ENCODE measurements around the gene MYH15. TPM values are rescaled to one million over a fixed set of nuclear protein-coding genes. Genes with fewer than 3 reads are reported as not detected.

Gene MYH15
- total RNA-seq, 1 donor = 0.36 TPM

GRCh38 chr3:108406063-108406660 is 104.2 kb downstream of the MYH15 start:
- TF ChIP-seq, protein P1, sequence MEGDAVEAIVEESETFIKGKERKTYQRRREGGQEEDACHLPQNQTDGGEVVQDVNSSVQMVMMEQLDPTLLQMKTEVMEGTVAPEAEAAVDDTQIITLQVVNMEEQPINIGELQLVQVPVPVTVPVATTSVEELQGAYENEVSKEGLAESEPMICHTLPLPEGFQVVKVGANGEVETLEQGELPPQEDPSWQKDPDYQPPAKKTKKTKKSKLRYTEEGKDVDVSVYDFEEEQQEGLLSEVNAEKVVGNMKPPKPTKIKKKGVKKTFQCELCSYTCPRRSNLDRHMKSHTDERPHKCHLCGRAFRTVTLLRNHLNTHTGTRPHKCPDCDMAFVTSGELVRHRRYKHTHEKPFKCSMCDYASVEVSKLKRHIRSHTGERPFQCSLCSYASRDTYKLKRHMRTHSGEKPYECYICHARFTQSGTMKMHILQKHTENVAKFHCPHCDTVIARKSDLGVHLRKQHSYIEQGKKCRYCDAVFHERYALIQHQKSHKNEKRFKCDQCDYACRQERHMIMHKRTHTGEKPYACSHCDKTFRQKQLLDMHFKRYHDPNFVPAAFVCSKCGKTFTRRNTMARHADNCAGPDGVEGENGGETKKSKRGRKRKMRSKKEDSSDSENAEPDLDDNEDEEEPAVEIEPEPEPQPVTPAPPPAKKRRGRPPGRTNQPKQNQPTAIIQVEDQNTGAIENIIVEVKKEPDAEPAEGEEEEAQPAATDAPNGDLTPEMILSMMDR (IDR thresholded peaks at IDR 0.05; ENCODE audit: extremely low read depth, low read depth, low read length) = no peak
- Histone ChIP-seq H4K20me1 (ENCODE audit: insufficient read depth, low read length) (no peaks in the 10 kb centered on the region), H3K4me2 (ENCODE audit: insufficient read depth, low read length) (peak overlapping the region; percentile 2), H3K27me3 (ENCODE audit: insufficient read depth, low read length) (no peaks in the 10 kb centered on the region), H3K9me3 (ENCODE audit: low read depth, low read length) (no peaks in the 10 kb centered on the region), H2AFZ (ENCODE audit: low read length) (no peak overlapping the region), H3K79me2 (ENCODE audit: insufficient read depth, low read length) (no peaks in the 10 kb centered on the region), H3K27ac (ENCODE audit: low read depth, low read length) (no peak overlapping the region), H3K4me3 (ENCODE audit: insufficient read depth, low read length) (no peak overlapping the region), H3K4me1 (ENCODE audit: insufficient read depth, low read length) (peaks cover 24% of the 10 kb centered on the region), H3K36me3 (ENCODE audit: insufficient read depth, low read length) (no peaks in the 10 kb centered on the region)
- no peak for DNase-seq (ENCODE audit: insufficient read length, low spot score, missing footprints)

- no peak for DNase-seq (ENCODE audit: insufficient read length, low spot score, missing footprints)
- peak overlapping the region; percentile 17 for H2AFZ ChIP-seq (ENCODE audit: low read length)
- peak overlapping the region; percentile 23 for H3K4me2 ChIP-seq (ENCODE audit: insufficient read depth, low read length)
Observed at GRCh38 chr3:108404368-108404767, 106.0 kb downstream of the MYH15 start.

DNA sequence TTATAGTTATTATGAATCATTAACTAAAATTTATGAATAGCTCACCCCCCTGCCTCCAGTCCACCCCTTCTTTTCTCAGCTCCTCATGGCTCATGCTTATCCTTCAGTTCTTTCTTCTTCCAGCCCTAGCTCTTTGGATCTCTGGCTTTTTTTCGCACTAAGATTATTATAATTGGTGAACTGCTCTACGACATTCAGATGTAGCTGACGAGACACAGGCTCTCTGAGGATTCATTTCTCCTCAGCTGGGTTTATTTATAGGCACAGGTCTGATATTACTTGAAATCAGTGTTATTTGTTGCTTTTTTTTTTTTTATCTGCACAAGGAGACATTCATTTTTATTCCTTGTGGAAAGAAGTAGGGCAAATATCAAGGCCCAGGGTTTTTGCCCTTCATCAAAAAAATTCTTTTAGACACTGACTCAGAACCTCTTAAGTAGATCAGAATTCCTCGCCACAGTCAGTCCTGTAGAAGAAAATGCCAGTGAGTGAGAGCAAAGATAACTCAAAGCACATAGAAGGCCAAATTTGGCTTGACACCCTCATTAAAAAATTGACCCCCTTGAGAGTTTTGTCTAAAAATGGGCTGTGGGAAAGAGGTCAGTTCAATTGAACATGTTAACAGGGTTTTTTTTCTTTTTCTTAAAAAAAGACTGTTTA is 106.6 kb downstream of the MYH15 start:
- H2AFZ ChIP-seq (ENCODE audit: low read length) = no peak overlapping the region
- H3K4me3 ChIP-seq (ENCODE audit: insufficient read depth, low read length) = no peak overlapping the region
- H3K4me1 ChIP-seq (ENCODE audit: insufficient read depth, low read length) = peaks cover 24% of the 10 kb centered on the region
- H3K36me3 ChIP-seq (ENCODE audit: insufficient read depth, low read length) = no peaks in the 10 kb centered on the region
- H3K27ac ChIP-seq (ENCODE audit: low read depth, low read length) = peak overlapping the region; percentile 53
- H4K20me1 ChIP-seq (ENCODE audit: insufficient read depth, low read length) = no peaks in the 10 kb centered on the region
- no peaks in the 10 kb centered on the region for H3K79me2 ChIP-seq (ENCODE audit: insufficient read depth, low read length)
- TF ChIP-seq, protein P1 (IDR thresholded peaks at IDR 0.05; ENCODE audit: extremely low read depth, low read depth, low read length) = no peak
- H3K4me2 ChIP-seq (ENCODE audit: insufficient read depth, low read length) = peak overlapping the region; percentile 23
- no peaks in the 10 kb centered on the region for H3K9me3 ChIP-seq (ENCODE audit: low read depth, low read length)
- no peak for DNase-seq (ENCODE audit: insufficient read length, low spot score, missing footprints)
- H3K27me3 ChIP-seq (ENCODE audit: insufficient read depth, low read length) = peaks cover 1% of the 10 kb centered on the region

More at GRCh38 chr3:108404368-108404767, 106.0 kb downstream of the MYH15 start:
- peak overlapping the region; percentile 53 for H3K27ac ChIP-seq (ENCODE audit: low read depth, low read length)
- no peaks in the 10 kb centered on the region for H3K36me3 ChIP-seq (ENCODE audit: insufficient read depth, low read length)
- no peak overlapping the region for H3K4me3 ChIP-seq (ENCODE audit: insufficient read depth, low read length)
- H3K79me2 ChIP-seq (ENCODE audit: insufficient read depth, low read length) = no peaks in the 10 kb centered on the region
- H4K20me1 ChIP-seq (ENCODE audit: insufficient read depth, low read length) = no peaks in the 10 kb centered on the region
- H3K4me1 ChIP-seq (ENCODE audit: insufficient read depth, low read length) = peaks cover 24% of the 10 kb centered on the region
- H3K9me3 ChIP-seq (ENCODE audit: low read depth, low read length) = no peaks in the 10 kb centered on the region
- TF ChIP-seq, protein P1 (IDR thresholded peaks at IDR 0.05; ENCODE audit: extremely low read depth, low read depth, low read length) = no peak
- no peaks in the 10 kb centered on the region for H3K27me3 ChIP-seq (ENCODE audit: insufficient read depth, low read length)

DNA sequence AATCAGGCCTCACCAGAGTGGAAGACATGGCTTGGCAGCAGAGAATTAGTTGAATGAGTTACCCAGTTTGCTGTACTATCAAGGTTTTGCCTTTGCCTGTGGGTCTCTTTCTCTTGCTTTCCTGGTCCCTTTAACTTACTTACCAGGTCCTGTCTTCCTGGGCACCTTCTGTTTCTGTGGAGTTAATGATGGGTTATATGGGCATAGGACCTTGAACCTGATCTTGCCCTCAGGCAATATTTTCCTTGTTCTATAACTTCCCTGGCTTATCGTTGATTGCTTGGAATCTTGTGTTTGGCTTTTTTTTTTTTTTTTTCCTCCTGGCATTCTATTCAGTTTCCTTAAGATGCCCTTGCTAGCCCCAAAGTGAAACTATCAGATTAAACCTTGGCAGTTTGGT is 107.2 kb downstream of the MYH15 start:
- Histone ChIP-seq H2AFZ (ENCODE audit: low read length) (no peak overlapping the region), H3K79me2 (ENCODE audit: insufficient read depth, low read length) (no peaks in the 10 kb centered on the region), H3K4me1 (ENCODE audit: insufficient read depth, low read length) (peaks cover 24% of the 10 kb centered on the region), H3K4me3 (ENCODE audit: insufficient read depth, low read length) (no peak overlapping the region), H4K20me1 (ENCODE audit: insufficient read depth, low read length) (no peaks in the 10 kb centered on the region), H3K4me2 (ENCODE audit: insufficient read depth, low read length) (no peak overlapping the region), H3K36me3 (ENCODE audit: insufficient read depth, low read length) (no peaks in the 10 kb centered on the region), H3K9me3 (ENCODE audit: low read depth, low read length) (no peaks in the 10 kb centered on the region), H3K27me3 (ENCODE audit: insufficient read depth, low read length) (peaks cover 7% of the 10 kb centered on the region), H3K27ac (ENCODE audit: low read depth, low read length) (no peak overlapping the region)
- TF ChIP-seq, protein P1 (IDR thresholded peaks at IDR 0.05; ENCODE audit: extremely low read depth, low read depth, low read length) = no peak
- no peak for DNase-seq (ENCODE audit: insufficient read length, low spot score, missing footprints)

Data from osteoblast (primary cell).